Karpas-422 (cell line): ENCODE data around the gene NFATC1. TPM values are rescaled to one million over a fixed set of nuclear protein-coding genes. Genes with fewer than 3 reads are reported as not detected.

Experiments
- DNase-seq: peaks from one replicate; pipeline ENCODE4 v3.0.0-alpha.2; 2015
- H2AFZ ChIP-seq: fragments of 200-600 bp; sonication (generic); 2 replicates; pipeline ENCODE4 v1.6.1; 2014; ENCODE audit warnings: antibody characterized with exemption, low read length, mixed read lengths
- H3K27ac ChIP-seq: fragments of 200-600 bp; sonication (generic); 2 replicates; pipeline ENCODE4 v1.5.1; 2014; ENCODE audit warnings: mild to moderate bottlenecking, low read length, moderate library complexity
- H3K27me3 ChIP-seq: fragments of 200-600 bp; sonication (generic); 2 replicates; pipeline ENCODE4 v1.6.1; 2014; ENCODE audit warnings: low read length, mixed read lengths
- H3K36me3 ChIP-seq: fragments of 200-600 bp; sonication (generic); 2 replicates; pipeline ENCODE4 v1.6.1; 2014; ENCODE audit warnings: low read length, mixed read lengths; ENCODE audit not compliant: insufficient read depth
- H3K4me1 ChIP-seq: fragments of 200-600 bp; sonication (generic); 2 replicates; pipeline ENCODE4 v1.6.1; 2014; ENCODE audit warnings: mild to moderate bottlenecking, low read length, mixed read lengths
- H3K4me2 ChIP-seq: fragments of 200-600 bp; sonication (generic); 2 replicates; pipeline ENCODE4 v1.6.1; 2014; ENCODE audit warnings: low read length, low read depth, mild to moderate bottlenecking; ENCODE audit not compliant: poor library complexity, severe bottlenecking
- H3K4me3 ChIP-seq: fragments of 200-600 bp; sonication (generic); 2 replicates; pipeline ENCODE4 v1.5.1; 2014; ENCODE audit warnings: mild to moderate bottlenecking, antibody characterized with exemption, low read length, mixed read lengths
- H3K79me2 ChIP-seq: fragments of 200-600 bp; sonication (generic); 2 replicates; pipeline ENCODE4 v1.6.1; 2014; ENCODE audit warnings: mild to moderate bottlenecking, low read length, mixed read lengths
- H3K9ac ChIP-seq: fragments of 200-600 bp; sonication (generic); 2 replicates; pipeline ENCODE4 v1.6.0; 2014; ENCODE audit warnings: low read length
- H3K9me2 ChIP-seq: fragments of 200-600 bp; sonication (generic), shearing (Covaris generic); replicated peaks from 2 replicates; pipeline ENCODE4 v1.6.0; 2014; ENCODE audit warnings: mild to moderate bottlenecking, low read length, moderate library complexity; ENCODE audit not compliant: insufficient read depth
- H3K9me3 ChIP-seq: fragments of 300-700, 200-600 bp; sonication (generic); 2 replicates; pipeline ENCODE4 v1.6.1; 2014; ENCODE audit warnings: low read length, mixed read lengths
- H4K20me1 ChIP-seq: fragments of 200-600 bp; sonication (generic); 2 replicates; pipeline ENCODE4 v1.6.1; 2014; ENCODE audit warnings: mild to moderate bottlenecking, antibody characterized with exemption, low read length, low read depth; ENCODE audit not compliant: insufficient read depth
- total RNA-seq: library from RNA; depleted of rRNA; stranded (reverse); fragments of >200 nt; shearing (Covaris generic); gene quantifications from 2 replicates; pipeline ENCODE4 v1.2.3, GENCODE V29; 2014; ENCODE audit warnings: low replicate concordance

NFATC1 gene
- total RNA-seq, 1 experiment from 2014 or later, result 46.1 TPM

DNA sequence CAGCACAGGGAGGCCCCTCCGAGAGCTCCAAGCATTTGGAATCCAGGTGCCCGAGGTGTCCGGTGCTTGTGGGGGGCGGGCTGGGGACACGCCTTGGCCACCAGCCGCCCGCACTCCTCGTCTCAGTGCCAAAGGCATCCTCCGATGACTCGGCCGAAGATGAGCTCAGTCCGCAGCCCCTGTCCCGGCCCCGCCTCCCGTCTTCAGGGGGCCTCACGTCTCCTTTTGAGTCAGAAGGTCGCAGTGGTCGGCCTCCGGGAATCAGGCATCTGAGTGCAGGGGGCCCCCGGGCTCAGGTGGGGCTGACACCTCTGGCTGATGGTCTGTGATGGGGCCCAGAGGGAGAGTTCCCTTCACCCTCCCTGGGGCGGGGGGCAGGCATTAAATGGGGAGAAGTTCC lies 74.8 kb downstream of the NFATC1 start:
- H3K27me3 ChIP-seq, result no peaks in the 10 kb centered on the region
- no peaks in the 10 kb centered on the region for H4K20me1 ChIP-seq
- no peak overlapping the region for H3K4me2 ChIP-seq
- H3K4me1 ChIP-seq, result peaks cover 12% of the 10 kb centered on the region
- peaks cover 26% of the 10 kb centered on the region; the same call in 1 of the 2 replicates for H3K36me3 ChIP-seq
- H3K79me2 ChIP-seq, result peaks cover 10% of the 10 kb centered on the region; the same call in 1 of the 2 replicates
- no peaks in the 10 kb centered on the region for H3K9me3 ChIP-seq
- no peaks in the 10 kb centered on the region for H3K9me2 ChIP-seq
- no peak overlapping the region for H3K4me3 ChIP-seq
- no peak overlapping the region for H2AFZ ChIP-seq
- no peak overlapping the region for H3K9ac ChIP-seq
- no peak overlapping the region for H3K27ac ChIP-seq
- no peak for DNase-seq

- H4K20me1 ChIP-seq, result no peaks in the 10 kb centered on the region
- H3K27me3 ChIP-seq, result no peaks in the 10 kb centered on the region
- H3K9me3 ChIP-seq, result no peaks in the 10 kb centered on the region
- no peak overlapping the region for H2AFZ ChIP-seq
- no peak overlapping the region for H3K4me3 ChIP-seq
- H3K4me2 ChIP-seq, result no peak overlapping the region
- no peak overlapping the region for H3K27ac ChIP-seq
- peaks cover 26% of the 10 kb centered on the region; the same call in 1 of the 2 replicates for H3K36me3 ChIP-seq
- H3K9ac ChIP-seq, result no peak overlapping the region
- no peak for DNase-seq
- peaks cover 8% of the 10 kb centered on the region; the same call in 1 of the 2 replicates for H3K79me2 ChIP-seq
- no peaks in the 10 kb centered on the region for H3K9me2 ChIP-seq
- H3K4me1 ChIP-seq, result peaks cover 7% of the 10 kb centered on the region
Measured at GRCh38 chr18:79471046-79471445, 75.3 kb downstream of the NFATC1 start.

DNA sequence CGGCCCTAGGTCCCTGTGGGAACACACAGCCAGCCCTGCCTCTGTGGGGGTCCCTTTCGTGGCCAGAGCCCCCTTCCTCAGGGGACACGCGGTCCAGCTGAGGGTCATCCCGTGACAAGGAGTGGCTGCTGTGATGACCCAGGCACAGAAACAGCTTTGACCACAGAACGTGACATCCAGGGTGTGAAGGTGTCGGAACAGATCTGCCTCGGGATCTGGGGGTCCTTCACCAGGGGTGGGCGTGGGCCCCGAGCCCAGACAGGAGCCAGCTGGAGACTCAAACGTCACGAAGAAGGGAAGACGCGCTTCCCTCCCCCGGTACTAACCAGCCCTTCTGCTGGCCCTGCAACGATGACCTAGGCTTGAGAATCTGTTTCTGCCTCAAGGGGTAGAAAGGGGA lies 75.9 kb downstream of the NFATC1 start:
- H3K4me2 ChIP-seq, result no peak overlapping the region
- H2AFZ ChIP-seq, result no peak overlapping the region
- H4K20me1 ChIP-seq, result no peaks in the 10 kb centered on the region
- no peak overlapping the region for H3K4me3 ChIP-seq
- H3K27me3 ChIP-seq, result no peaks in the 10 kb centered on the region
- peaks cover 26% of the 10 kb centered on the region; the same call in 1 of the 2 replicates for H3K36me3 ChIP-seq
- no peak overlapping the region for H3K27ac ChIP-seq
- peaks cover 5% of the 10 kb centered on the region; the same call in 1 of the 2 replicates for H3K79me2 ChIP-seq
- DNase-seq, result no peak
- H3K9me2 ChIP-seq, result no peaks in the 10 kb centered on the region
- H3K9ac ChIP-seq, result no peak overlapping the region
- H3K4me1 ChIP-seq, result peaks cover 2% of the 10 kb centered on the region
- no peaks in the 10 kb centered on the region for H3K9me3 ChIP-seq

DNA sequence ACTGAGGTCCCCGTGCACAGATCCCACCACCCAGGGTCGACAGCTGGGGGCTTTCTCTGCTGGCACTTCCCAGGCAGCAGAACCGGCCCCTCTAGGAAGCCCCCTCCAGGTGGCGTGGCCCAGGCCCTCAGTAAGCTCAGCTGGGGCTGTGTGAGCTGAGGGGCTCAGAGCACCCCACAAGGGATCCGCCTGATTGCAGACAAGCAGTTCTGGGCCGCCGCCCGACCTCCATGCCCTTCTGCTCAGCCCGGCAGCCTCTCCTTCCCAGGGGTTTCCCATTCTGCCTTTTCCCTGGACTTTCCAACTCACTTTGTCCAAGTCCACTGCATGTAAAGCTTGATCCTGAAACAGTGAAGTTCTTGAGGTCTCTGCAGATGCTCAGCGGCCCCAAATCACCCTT lies 76.4 kb downstream of the NFATC1 start:
- H3K4me3 ChIP-seq, result no peak overlapping the region
- no peaks in the 10 kb centered on the region for H4K20me1 ChIP-seq
- H3K4me1 ChIP-seq, result no peaks in the 10 kb centered on the region
- no peak overlapping the region for H3K9ac ChIP-seq
- H3K4me2 ChIP-seq, result no peak overlapping the region
- no peaks in the 10 kb centered on the region for H3K27me3 ChIP-seq
- H3K79me2 ChIP-seq, result 0 out of 2 replicates have a peak, but pooled peaks cover 5% of the 10 kb centered on the region
- no peak overlapping the region for H2AFZ ChIP-seq
- no peaks in the 10 kb centered on the region for H3K9me2 ChIP-seq
- peaks cover 26% of the 10 kb centered on the region; the same call in 1 of the 2 replicates for H3K36me3 ChIP-seq
- DNase-seq, result no peak
- H3K27ac ChIP-seq, result no peak overlapping the region
- H3K9me3 ChIP-seq, result no peaks in the 10 kb centered on the region

GRCh38 chr18:79472946-79473345 lies 77.2 kb downstream of the NFATC1 start:
- Histone ChIP-seq H4K20me1 (no peaks in the 10 kb centered on the region), H3K79me2 (0 out of 2 replicates have a peak, but pooled peaks cover 5% of the 10 kb centered on the region), H2AFZ (no peak overlapping the region), H3K4me1 (no peaks in the 10 kb centered on the region), H3K4me2 (no peak overlapping the region), H3K9me2 (no peaks in the 10 kb centered on the region), H3K4me3 (no peak overlapping the region), H3K9me3 (no peaks in the 10 kb centered on the region), H3K9ac (no peak overlapping the region), H3K27me3 (no peaks in the 10 kb centered on the region), H3K36me3 (peaks cover 19% of the 10 kb centered on the region; the same call in 1 of the 2 replicates), H3K27ac (no peak overlapping the region)
- DNase-seq, result no peak

DNA sequence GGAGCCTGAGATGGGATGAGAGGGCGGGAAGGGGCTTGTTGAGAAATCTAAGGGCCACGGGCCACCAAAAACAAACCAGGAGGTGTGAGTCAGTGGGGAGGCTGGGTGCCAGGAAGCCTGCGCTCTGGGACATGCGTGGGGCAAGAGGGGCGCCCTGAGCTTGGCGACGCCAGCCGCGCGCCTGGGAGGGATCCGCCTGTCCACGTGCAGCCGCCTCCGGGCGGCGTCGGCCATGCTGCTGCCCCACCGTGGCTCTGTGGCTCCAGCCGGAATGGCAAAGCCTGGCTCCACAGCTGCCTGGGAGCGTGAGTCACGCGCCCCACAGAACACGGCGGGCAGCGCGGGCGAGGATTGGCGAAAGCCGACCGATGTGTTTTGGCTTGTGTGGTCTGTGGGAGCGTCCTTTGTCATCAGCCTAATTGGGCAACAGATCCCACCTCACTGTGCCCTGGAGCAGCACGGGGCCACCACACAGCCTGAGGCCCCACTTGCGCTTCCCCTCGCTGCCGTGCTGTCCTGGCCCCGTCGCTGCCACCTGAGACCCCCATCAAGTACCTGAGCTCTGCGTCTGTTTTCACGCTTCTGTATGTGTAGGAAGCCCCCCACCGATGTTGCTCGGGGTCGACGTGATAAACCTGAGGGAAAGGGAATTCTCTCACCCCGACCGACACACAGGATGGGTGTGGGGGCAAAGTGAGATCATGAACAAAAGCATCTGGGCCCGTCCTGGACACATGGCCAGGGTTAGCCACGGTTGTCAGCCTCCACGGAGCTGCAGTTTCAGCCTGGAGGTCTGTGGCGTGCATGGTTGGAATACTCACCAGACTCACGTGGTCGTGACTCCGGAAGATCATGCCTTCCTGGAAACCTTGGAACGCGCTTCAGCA lies 80.5 kb downstream of the NFATC1 start:
- no peak overlapping the region for H3K27ac ChIP-seq
- no peak for DNase-seq
- peaks cover 9% of the 10 kb centered on the region; the same call in 1 of the 2 replicates for H3K36me3 ChIP-seq

GRCh38 chr18:79476918-79477571 lies 81.3 kb downstream of the NFATC1 start:
- Histone ChIP-seq H4K20me1 (no peaks in the 10 kb centered on the region), H3K79me2 (no peaks in the 10 kb centered on the region), H3K4me2 (no peak overlapping the region), H3K4me3 (no peak overlapping the region), H2AFZ (no peak overlapping the region), H3K27me3 (no peaks in the 10 kb centered on the region), H3K9ac (no peak overlapping the region), H3K9me2 (no peaks in the 10 kb centered on the region), H3K9me3 (no peaks in the 10 kb centered on the region), H3K36me3 (peaks cover 9% of the 10 kb centered on the region; the same call in 1 of the 2 replicates), H3K27ac (no peak overlapping the region), H3K4me1 (no peaks in the 10 kb centered on the region)
- DNase-seq, result no peak

More for the DNA sequence above, 80.5 kb downstream of the NFATC1 start:
- Histone ChIP-seq H3K4me2 (no peak overlapping the region), H3K79me2 (no peaks in the 10 kb centered on the region), H3K9me3 (no peaks in the 10 kb centered on the region), H4K20me1 (no peaks in the 10 kb centered on the region), H3K27me3 (no peaks in the 10 kb centered on the region), H3K9me2 (no peaks in the 10 kb centered on the region), H3K4me3 (no peak overlapping the region), H2AFZ (no peak overlapping the region), H3K4me1 (no peaks in the 10 kb centered on the region), H3K9ac (no peak overlapping the region)
